Loucy (cell line): ENCODE data around the gene XRCC4.

Experiments used
- H2AFZ ChIP-seq: fragments of 200-600 bp; sonication (generic); 2 replicates; pipeline ENCODE4 v1.6.0; 2016; ENCODE audit warnings: antibody characterized with exemption, mild to moderate bottlenecking, low read length, moderate library complexity
- H3F3A ChIP-seq: fragments of 200-600 bp; 2 replicates; pipeline ENCODE4 v1.6.0; 2016; ENCODE audit warnings: antibody characterized with exemption, low read depth, mild to moderate bottlenecking
- H3K27me3 ChIP-seq: fragments of 200-600 bp; sonication (generic); 2 replicates; pipeline ENCODE4 v1.6.1; 2014; ENCODE audit warnings: low read length, mild to moderate bottlenecking; ENCODE audit not compliant: insufficient read depth, poor library complexity, severe bottlenecking
- H3K36me3 ChIP-seq: fragments of 200-600 bp; sonication (generic); 2 replicates; pipeline ENCODE4 v1.6.1; 2016; ENCODE audit warnings: low read length; ENCODE audit not compliant: insufficient read depth
- H3K4me1 ChIP-seq: fragments of 200-600 bp; sonication (generic); 2 replicates; pipeline ENCODE4 v1.5.1; 2014; ENCODE audit warnings: low read length, mild to moderate bottlenecking; ENCODE audit not compliant: insufficient read depth, poor library complexity, severe bottlenecking
- H3K4me2 ChIP-seq: fragments of 200-600 bp; sonication (generic); 2 replicates; pipeline ENCODE4 v1.6.0; 2014; ENCODE audit warnings: antibody characterized with exemption, low read length, low read depth, mild to moderate bottlenecking; ENCODE audit not compliant: poor library complexity, severe bottlenecking
- H3K4me3 ChIP-seq: fragments of 200-600 bp; sonication (generic); 2 replicates; pipeline ENCODE4 v1.5.1; 2014; ENCODE audit warnings: low read length, mild to moderate bottlenecking, mixed read lengths; ENCODE audit not compliant: poor library complexity, severe bottlenecking
- H3K79me2 ChIP-seq: fragments of 200-600 bp; sonication (generic); 2 replicates; pipeline ENCODE4 v1.6.1; 2014; ENCODE audit warnings: low read length; ENCODE audit not compliant: insufficient read depth
- H3K9ac ChIP-seq: fragments of 200-600 bp; sonication (generic); 2 replicates; pipeline ENCODE4 v1.6.0; 2014; ENCODE audit warnings: mild to moderate bottlenecking, low read depth, low read length, moderate library complexity; ENCODE audit not compliant: poor library complexity, severe bottlenecking
- H3K9me2 ChIP-seq: fragments of 200-600 bp; sonication (generic); replicated peaks from 2 replicates; pipeline ENCODE4 v1.6.1; 2016; ENCODE audit warnings: low read depth, low read length, mixed read lengths
- H3K9me3 ChIP-seq: fragments of 200-600 bp; sonication (generic); 2 replicates; pipeline ENCODE4 v1.6.1; 2014; ENCODE audit warnings: mild to moderate bottlenecking, antibody characterized with exemption, low read length, low read depth; ENCODE audit not compliant: insufficient read depth
- H4K20me1 ChIP-seq: fragments of 200-600 bp; sonication (generic); 2 replicates; pipeline ENCODE4 v1.6.0; 2014; ENCODE audit warnings: antibody characterized with exemption, low read length, mild to moderate bottlenecking; ENCODE audit not compliant: insufficient read depth, poor library complexity, severe bottlenecking
- CTCF ChIP-seq: fragments of 200-600 bp; sonication (generic); conservative IDR thresholded peaks from 2 replicates; pipeline ENCODE4 v1.5.1; 2014; ENCODE audit warnings: mild to moderate bottlenecking, antibody characterized with exemption, low read length
- EZH2phosphoT487 ChIP-seq: fragments of 200-600 bp; IDR thresholded peaks from 2 replicates; pipeline ENCODE4 v1.6.1; 2018; ENCODE audit warnings: antibody characterized with exemption, mild to moderate bottlenecking, moderate library complexity, borderline replicate concordance

Gene XRCC4

GRCh38 chr5:83322273-83322924 lies 245.1 kb downstream of the XRCC4 start:
- Histone ChIP-seq H3K4me1 (no peaks in the 10 kb centered on the region), H3K9me2 (no peaks in the 10 kb centered on the region), H3K4me3 (no peak overlapping the region), H2AFZ (no peak overlapping the region), H3K79me2 (no peaks in the 10 kb centered on the region), H3K27me3 (no peaks in the 10 kb centered on the region), H3F3A (no peaks in the 10 kb centered on the region), H3K9ac (no peak overlapping the region), H3K36me3 (no peaks in the 10 kb centered on the region), H3K9me3 (no peaks in the 10 kb centered on the region), H4K20me1 (no peaks in the 10 kb centered on the region), H3K4me2 (no peak overlapping the region)
- TF ChIP-seq CTCF (no peak), EZH2phosphoT487 (no peak)

- no peaks in the 10 kb centered on the region for H3K4me1 ChIP-seq
- H3K9ac ChIP-seq, result no peak overlapping the region
- no peak overlapping the region for H2AFZ ChIP-seq
- H3K9me3 ChIP-seq, result no peaks in the 10 kb centered on the region
- H3K27me3 ChIP-seq, result no peaks in the 10 kb centered on the region
- H4K20me1 ChIP-seq, result no peaks in the 10 kb centered on the region
- H3K4me2 ChIP-seq, result no peak overlapping the region
- no peaks in the 10 kb centered on the region for H3F3A ChIP-seq
- H3K9me2 ChIP-seq, result no peaks in the 10 kb centered on the region
- no peaks in the 10 kb centered on the region for H3K36me3 ChIP-seq
- no peaks in the 10 kb centered on the region for H3K79me2 ChIP-seq
- TF ChIP-seq EZH2phosphoT487 (no peak), CTCF (no peak)
- no peak overlapping the region for H3K4me3 ChIP-seq
These were observed 246.3 kb downstream of the XRCC4 start for GRCh38 chr5:83323557-83324180.

GRCh38 chr5:83331842-83332241 lies 254.5 kb downstream of the XRCC4 start:
- Histone ChIP-seq H3K9me2 (no peaks in the 10 kb centered on the region), H3K79me2 (no peaks in the 10 kb centered on the region), H3K27me3 (no peaks in the 10 kb centered on the region), H3K36me3 (no peaks in the 10 kb centered on the region), H3K4me1 (no peaks in the 10 kb centered on the region), H2AFZ (no peak overlapping the region), H3F3A (no peaks in the 10 kb centered on the region), H3K4me3 (no peak overlapping the region), H3K4me2 (no peak overlapping the region), H3K9ac (no peak overlapping the region), H3K9me3 (no peaks in the 10 kb centered on the region), H4K20me1 (no peaks in the 10 kb centered on the region)
- no peak for TF ChIP-seq CTCF
- TF ChIP-seq EZH2phosphoT487, result no peak
